Hippocampal formation (tissue), 2 donors: Measurements from ENCODE around the gene SPEF2.

Experiments used
- DNase-seq, 2 donors: peaks; one replicate each; lab custom pipeline; 2025; lab: John Stamatoyannopoulos, UW

Gene SPEF2

GRCh38 chr5:35785601-35786085 is 168.0 kb downstream of the SPEF2 start:
- DNase-seq, result no peak

- DNase-seq, result no peak
Measured at GRCh38 chr5:35788724-35789123, 171.1 kb downstream of the SPEF2 start.

- DNase-seq, result no peak
Measured at GRCh38 chr5:35789732-35790456, 172.2 kb downstream of the SPEF2 start.

- DNase-seq, result no peak
Measured at GRCh38 chr5:35790457-35790822, 172.8 kb downstream of the SPEF2 start.

- no peak for DNase-seq
Measured at GRCh38 chr5:35794328-35794619, 176.6 kb downstream of the SPEF2 start.

GRCh38 chr5:35794684-35795375 is 177.2 kb downstream of the SPEF2 start:
- DNase-seq, result no peak

GRCh38 chr5:35799181-35799580 is 181.5 kb downstream of the SPEF2 start:
- DNase-seq, result no peak

GRCh38 chr5:35799753-35800152 is 182.1 kb downstream of the SPEF2 start:
- DNase-seq, result no peak

GRCh38 chr5:35803191-35803651 is 185.6 kb downstream of the SPEF2 start:
- peak; percentile 58 to 65 for DNase-seq

- DNase-seq, result peak; percentile 9 to 62
Measured at GRCh38 chr5:35804201-35804653, 186.6 kb downstream of the SPEF2 start.

GRCh38 chr5:35804841-35805240 is 187.2 kb downstream of the SPEF2 start:
- no peak for DNase-seq

GRCh38 chr5:35810601-35811000 is 192.9 kb downstream of the SPEF2 start:
- DNase-seq, result no peak

- DNase-seq, result no peak
Measured at GRCh38 chr5:35811108-35811741, 193.6 kb downstream of the SPEF2 start.

- DNase-seq, result no peak
Measured at GRCh38 chr5:35813521-35813920, 195.9 kb downstream of the SPEF2 start.

- no peak for DNase-seq
Measured at GRCh38 chr5:35815089-35815936, 197.7 kb downstream of the SPEF2 start.

GRCh38 chr5:35816881-35817521 is 199.3 kb downstream of the SPEF2 start:
- no peak for DNase-seq

- no peak for DNase-seq
Measured at GRCh38 chr5:35819026-35819425, 201.4 kb downstream of the SPEF2 start.

- DNase-seq, result no peak
Measured at GRCh38 chr5:35819668-35820067, 202.0 kb downstream of the SPEF2 start.

- no peak for DNase-seq
Measured at GRCh38 chr5:35820735-35821134, 203.1 kb downstream of the SPEF2 start.

- no peak for DNase-seq
Measured at GRCh38 chr5:35821513-35821912, 203.8 kb downstream of the SPEF2 start.

GRCh38 chr5:35822511-35822910 is 204.8 kb downstream of the SPEF2 start:
- no peak for DNase-seq
